Neutrophil (primary cell): ENCODE results near the gene RNF26.

Experiments used
- H3K27ac ChIP-seq: fragments of 200-600 bp; sonication (generic); 2 replicates; pipeline ENCODE4 v1.5.1; 2016; ENCODE audit warnings: mild to moderate bottlenecking, moderate library complexity
- H3K27me3 ChIP-seq: fragments of 200-600 bp; sonication (generic); 2 replicates; pipeline ENCODE4 v1.6.0; 2016; ENCODE audit warnings: mild to moderate bottlenecking
- H3K36me3 ChIP-seq: fragments of 200-600 bp; sonication (generic); 2 replicates; pipeline ENCODE4 v1.5.1; 2017
- H3K4me1 ChIP-seq, 2 experiments: fragments of 200-600 bp in 1 of 2; sonication (generic) in 1 of 2; 1 replicate in 1 of 2; 2 replicates in 1 of 2; pipeline versions ENCODE4 v1.5.1 to v1.6.1; 2013 to 2016; ENCODE audit warnings: low read depth in 1 of 2, low read length in 1 of 2, mild to moderate bottlenecking in 1 of 2, moderate library complexity in 1 of 2; ENCODE audit not compliant: control insufficient read depth in 1 of 2, insufficient read depth in 1 of 2
- H3K4me3 ChIP-seq, 2 experiments: fragments of 200-600 bp in 1 of 2; sonication (generic) in 1 of 2; 1 replicate in 1 of 2; 2 replicates in 1 of 2; pipeline ENCODE4 v1.5.1; 2013 to 2016; ENCODE audit warnings: low read depth in 1 of 2, low read length in 1 of 2, mild to moderate bottlenecking in 1 of 2, moderate library complexity in 1 of 2
- H3K9me3 ChIP-seq: fragments of 200-600 bp; sonication (generic); 2 replicates; pipeline ENCODE4 v1.5.1; 2016
- TF ChIP-seq, protein P1 (sequence below): fragments of 200-600 bp; sonication (generic); IDR thresholded peaks from 2 replicates; pipeline ENCODE4 v1.5.1; 2016; ENCODE audit warnings: antibody characterized with exemption

Gene RNF26

DNA sequence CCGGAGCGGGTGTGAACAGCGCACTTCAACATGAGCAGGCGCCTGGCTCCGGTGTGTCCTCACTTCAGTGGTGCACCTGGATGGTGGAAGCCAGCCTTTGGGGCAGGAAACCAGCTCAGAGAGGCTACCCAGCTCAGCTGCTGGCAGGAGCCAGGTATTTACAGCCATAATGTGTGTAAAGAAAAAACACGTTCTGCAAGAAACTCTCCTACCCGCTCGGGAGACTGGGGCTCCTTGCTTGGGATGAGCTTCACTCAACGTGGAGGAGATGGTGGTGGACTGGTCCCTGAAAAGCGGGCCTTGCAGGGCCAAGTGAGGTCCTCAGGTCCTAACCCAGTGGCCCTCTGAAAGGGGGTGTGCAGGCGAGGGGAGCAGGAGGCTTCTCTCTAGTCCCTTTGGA lies 24.9 kb upstream of the RNF26 start:
- H3K4me3 ChIP-seq = no peak overlapping the region
- H3K4me1 ChIP-seq = no peaks in the 10 kb centered on the region
- TF ChIP-seq, protein P1, sequence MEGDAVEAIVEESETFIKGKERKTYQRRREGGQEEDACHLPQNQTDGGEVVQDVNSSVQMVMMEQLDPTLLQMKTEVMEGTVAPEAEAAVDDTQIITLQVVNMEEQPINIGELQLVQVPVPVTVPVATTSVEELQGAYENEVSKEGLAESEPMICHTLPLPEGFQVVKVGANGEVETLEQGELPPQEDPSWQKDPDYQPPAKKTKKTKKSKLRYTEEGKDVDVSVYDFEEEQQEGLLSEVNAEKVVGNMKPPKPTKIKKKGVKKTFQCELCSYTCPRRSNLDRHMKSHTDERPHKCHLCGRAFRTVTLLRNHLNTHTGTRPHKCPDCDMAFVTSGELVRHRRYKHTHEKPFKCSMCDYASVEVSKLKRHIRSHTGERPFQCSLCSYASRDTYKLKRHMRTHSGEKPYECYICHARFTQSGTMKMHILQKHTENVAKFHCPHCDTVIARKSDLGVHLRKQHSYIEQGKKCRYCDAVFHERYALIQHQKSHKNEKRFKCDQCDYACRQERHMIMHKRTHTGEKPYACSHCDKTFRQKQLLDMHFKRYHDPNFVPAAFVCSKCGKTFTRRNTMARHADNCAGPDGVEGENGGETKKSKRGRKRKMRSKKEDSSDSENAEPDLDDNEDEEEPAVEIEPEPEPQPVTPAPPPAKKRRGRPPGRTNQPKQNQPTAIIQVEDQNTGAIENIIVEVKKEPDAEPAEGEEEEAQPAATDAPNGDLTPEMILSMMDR = no peak
- H3K27ac ChIP-seq = no peak overlapping the region
- H3K27me3 ChIP-seq = peaks cover 30% of the 10 kb centered on the region
- H3K9me3 ChIP-seq = no peaks in the 10 kb centered on the region
- H3K36me3 ChIP-seq = peaks cover 67% of the 10 kb centered on the region

GRCh38 chr11:119309953-119310681 lies 24.2 kb upstream of the RNF26 start:
- Histone ChIP-seq H3K4me3 (no peak overlapping the region), H3K9me3 (no peaks in the 10 kb centered on the region), H3K4me1 (peaks cover 0 to under 1% of the 10 kb centered on the region in 2 experiments), H3K27ac (no peak overlapping the region), H3K36me3 (peaks cover 60% of the 10 kb centered on the region), H3K27me3 (peaks cover 37% of the 10 kb centered on the region)
- TF ChIP-seq, protein P1 = no peak

GRCh38 chr11:119310682-119311052 lies 23.7 kb upstream of the RNF26 start:
- H3K27me3 ChIP-seq = peaks cover 43% of the 10 kb centered on the region
- TF ChIP-seq, protein P1 = no peak
- no peak overlapping the region for H3K4me3 ChIP-seq
- H3K4me1 ChIP-seq = peaks cover under 1 to 6% of the 10 kb centered on the region in 2 experiments
- peaks cover 54% of the 10 kb centered on the region for H3K36me3 ChIP-seq
- no peak overlapping the region for H3K27ac ChIP-seq
- no peaks in the 10 kb centered on the region for H3K9me3 ChIP-seq

DNA sequence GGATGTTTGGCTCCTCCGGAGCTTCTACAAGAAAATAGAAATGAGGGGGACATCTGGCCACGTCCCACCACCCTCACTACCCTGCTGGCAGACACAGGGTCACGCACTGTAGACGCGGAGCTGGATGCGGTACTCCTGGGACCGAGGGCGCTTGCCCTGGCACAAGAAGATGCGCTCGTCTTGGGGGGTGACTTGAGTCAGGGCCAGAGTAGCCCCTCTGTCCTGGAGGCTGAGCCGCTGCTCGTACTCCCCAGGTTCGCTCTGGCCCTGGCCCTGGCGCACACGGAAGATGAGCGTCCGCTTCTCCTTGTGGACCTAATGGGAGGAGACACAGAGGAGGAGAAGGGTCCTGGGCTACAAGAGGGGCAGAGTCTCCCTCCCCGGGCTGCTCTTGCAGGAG lies 19.6 kb upstream of the RNF26 start:
- Histone ChIP-seq H3K27ac (no peak overlapping the region), H3K27me3 (peaks cover 83% of the 10 kb centered on the region), H3K4me3 (no peak overlapping the region), H3K4me1 (peaks cover 36 to 40% of the 10 kb centered on the region in 2 experiments), H3K9me3 (no peaks in the 10 kb centered on the region), H3K36me3 (peaks cover 15% of the 10 kb centered on the region)
- TF ChIP-seq, protein P1 = no peak

GRCh38 chr11:119315131-119316015 lies 19.0 kb upstream of the RNF26 start:
- TF ChIP-seq, protein P1 = no peak
- Histone ChIP-seq H3K4me1 (peaks cover 36 to 41% of the 10 kb centered on the region in 2 experiments), H3K27me3 (peaks cover 90% of the 10 kb centered on the region), H3K4me3 (no peak overlapping the region), H3K27ac (no peak overlapping the region), H3K9me3 (no peaks in the 10 kb centered on the region), H3K36me3 (peaks cover 9% of the 10 kb centered on the region)
